Fibroblast of skin of left biceps (primary cell): ENCODE results near the gene C1orf198.

ENCODE experiments used
- DNase-seq, 2 experiments: peaks; one replicate each; pipeline ENCODE4 v3.0.0-alpha.2; 2013; ENCODE audit warnings: low read depth in 2 of 2

C1orf198 gene, protein sequence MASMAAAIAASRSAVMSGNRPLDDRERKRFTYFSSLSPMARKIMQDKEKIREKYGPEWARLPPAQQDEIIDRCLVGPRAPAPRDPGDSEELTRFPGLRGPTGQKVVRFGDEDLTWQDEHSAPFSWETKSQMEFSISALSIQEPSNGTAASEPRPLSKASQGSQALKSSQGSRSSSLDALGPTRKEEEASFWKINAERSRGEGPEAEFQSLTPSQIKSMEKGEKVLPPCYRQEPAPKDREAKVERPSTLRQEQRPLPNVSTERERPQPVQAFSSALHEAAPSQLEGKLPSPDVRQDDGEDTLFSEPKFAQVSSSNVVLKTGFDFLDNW

DNA sequence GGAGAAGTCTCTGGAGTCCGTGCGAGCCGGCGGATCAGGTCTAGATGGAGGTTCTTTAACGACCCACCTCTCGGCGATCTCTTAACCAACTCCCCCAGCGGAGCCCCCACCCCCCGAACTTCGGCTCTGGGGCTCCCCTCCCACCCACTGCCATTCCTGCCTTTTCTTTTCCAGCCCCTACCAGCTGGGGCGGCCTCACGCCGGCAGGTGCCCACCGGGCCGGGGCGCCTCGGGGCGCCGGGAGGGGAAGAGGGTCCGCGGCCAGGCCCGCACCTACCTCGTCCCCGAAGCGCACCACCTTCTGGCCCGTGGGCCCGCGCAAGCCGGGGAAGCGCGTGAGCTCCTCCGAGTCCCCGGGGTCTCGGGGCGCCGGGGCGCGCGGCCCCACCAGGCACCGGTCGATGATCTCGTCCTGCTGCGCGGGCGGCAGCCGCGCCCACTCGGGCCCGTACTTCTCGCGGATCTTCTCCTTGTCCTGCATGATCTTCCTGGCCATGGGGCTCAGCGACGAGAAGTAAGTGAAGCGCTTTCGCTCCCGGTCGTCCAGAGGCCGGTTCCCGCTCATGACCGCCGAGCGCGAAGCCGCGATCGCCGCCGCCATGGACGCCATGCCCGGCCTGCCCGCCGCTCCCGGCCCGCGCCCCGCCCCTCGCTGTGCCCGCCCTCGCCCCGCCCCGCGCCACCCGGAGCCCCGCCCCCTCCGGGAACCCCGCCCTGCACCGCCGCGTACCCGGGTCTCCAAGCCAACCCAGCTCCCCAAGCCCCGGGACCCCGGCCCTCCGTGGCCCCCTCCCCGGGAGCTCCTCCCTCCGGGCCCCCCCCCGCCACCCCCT, at the start of gene C1orf198:
Gene C1orf198, minus strand, starts transcription at position 619 of the 833 bp plus-strand sequence. Its CDS starts 9 bp downstream, at position 610.
- DNase-seq: no peak

DNA sequence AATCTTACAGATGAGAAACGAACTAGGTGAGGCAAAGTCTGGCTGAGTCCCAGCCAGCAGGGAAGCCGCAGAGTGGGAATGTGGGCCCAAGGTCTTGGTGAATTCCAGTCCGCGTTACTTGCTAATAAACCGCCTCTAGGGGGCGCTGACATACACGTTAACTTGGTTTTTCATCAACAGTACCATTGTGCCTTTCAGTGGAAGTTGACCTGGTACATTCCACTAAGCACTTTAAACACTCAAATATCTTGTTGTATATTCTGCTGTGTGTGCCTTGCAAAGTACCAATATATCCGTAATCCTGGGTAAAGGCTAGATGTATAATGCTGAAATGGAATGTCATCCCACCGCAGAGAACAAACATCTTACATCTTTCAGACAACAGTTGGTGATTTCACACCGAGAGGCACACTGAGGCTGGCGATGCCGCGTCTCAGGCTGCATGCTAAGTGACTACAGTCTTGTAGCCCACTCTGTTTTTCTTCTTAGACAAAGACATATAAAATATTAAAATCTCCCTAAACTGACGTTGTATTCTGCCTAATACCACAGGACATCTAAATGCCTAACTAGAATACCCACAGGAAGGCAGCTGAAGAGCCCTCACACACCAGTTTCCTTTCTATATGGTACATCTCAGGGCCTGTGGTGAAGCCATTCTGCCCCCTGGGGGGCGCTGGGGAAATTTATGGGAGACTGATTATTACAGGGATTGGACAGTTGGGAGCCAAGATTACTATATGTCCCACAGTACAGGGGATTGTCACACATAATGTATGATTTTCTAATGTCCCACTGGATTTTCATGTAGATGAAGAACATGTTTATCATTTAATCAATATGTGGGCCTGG, 49.2 kb upstream of the C1orf198 start:
- peak in 1 of 2 experiments; percentile 25 for DNase-seq

DNA sequence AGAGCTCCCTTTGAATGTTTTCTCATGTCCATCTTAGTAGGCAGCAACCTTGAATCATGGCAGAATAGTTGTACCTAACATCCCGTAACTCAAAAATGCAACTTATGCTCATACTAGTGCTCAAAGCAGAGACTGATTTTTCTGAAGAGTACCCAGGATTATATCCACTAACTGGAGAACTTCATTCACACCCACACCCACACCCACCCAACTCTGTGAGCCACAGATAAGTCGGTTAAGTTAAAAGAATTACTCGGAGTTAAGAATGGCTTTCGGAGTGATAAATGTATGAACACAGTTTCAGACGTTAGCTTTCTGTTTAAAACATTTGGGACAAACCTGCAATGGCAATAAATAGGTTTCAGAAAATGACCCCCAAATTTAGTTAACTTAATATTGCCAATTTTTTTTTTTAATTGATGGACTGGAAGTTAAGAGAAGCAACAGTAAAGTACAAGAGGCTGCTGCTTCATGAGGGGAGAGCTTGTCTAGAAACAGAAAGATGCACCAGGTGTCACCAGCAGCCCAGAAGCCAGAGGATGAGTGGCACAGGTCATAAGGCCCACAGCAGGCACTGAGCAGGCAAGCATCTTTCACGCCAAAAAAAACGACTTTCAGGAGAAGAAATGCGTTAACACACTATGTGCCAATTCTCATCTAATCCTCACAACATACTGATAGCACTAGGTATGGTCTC, 48.4 kb upstream of the C1orf198 start:
- DNase-seq: no peak

DNA sequence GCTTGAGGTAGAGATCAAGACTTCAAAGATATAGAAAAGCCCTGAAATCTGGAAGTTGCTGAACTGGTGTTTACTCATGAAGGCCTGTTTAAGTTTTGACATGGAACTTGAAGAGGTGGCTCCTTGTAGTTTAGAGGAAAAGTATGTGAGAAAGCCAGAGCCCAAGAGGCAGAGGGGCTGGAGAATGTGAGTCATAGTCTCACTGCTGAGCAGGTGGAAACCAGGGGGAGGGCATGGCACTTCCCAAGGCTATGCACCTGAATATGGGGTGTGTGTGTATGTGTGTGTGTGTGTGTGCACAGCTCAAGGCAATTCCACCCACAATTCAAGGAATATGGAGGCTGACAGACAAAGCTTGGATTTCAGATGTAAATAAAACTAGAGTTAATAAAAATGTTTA, 46.8 kb upstream of the C1orf198 start:
- DNase-seq: no peak

DNA sequence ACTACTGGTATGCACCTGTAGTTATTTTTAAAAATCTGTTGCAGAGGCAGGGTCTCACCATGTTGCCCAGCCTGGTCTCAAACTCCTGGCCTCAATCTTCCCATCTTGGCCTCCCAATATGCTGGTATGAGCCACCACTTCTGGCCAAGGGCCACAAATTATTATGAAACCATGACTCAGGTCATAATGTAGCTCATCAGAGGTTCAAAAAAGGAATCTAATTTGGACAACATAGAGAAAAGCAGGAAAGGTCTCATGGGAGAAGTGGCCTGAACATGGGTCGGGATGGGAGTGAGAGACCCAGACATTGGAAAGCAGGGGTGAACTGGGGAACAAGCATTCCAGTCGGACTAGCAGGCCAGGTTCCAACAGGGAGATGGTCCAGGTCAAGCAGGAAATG, 45.2 kb upstream of the C1orf198 start:
- peak in 1 of 2 experiments; percentile 5 for DNase-seq

DNA sequence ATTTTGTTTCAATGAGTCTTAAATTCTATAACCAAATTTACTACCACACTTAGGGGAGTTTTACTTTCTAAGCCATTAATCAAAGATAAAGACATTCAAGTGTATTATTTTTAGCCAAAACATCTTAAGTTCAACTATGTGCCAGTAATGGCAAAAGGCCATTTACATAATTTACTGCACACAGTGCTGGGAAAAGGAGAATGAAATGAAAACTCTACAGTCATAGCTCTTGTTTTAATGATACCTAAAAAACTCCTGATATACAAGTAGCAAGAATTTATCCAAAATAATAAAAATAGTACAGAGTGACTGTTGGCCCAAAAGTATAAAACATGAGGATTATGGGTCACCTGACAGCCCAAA, 42.4 kb upstream of the C1orf198 start:
- no peak for DNase-seq

DNA sequence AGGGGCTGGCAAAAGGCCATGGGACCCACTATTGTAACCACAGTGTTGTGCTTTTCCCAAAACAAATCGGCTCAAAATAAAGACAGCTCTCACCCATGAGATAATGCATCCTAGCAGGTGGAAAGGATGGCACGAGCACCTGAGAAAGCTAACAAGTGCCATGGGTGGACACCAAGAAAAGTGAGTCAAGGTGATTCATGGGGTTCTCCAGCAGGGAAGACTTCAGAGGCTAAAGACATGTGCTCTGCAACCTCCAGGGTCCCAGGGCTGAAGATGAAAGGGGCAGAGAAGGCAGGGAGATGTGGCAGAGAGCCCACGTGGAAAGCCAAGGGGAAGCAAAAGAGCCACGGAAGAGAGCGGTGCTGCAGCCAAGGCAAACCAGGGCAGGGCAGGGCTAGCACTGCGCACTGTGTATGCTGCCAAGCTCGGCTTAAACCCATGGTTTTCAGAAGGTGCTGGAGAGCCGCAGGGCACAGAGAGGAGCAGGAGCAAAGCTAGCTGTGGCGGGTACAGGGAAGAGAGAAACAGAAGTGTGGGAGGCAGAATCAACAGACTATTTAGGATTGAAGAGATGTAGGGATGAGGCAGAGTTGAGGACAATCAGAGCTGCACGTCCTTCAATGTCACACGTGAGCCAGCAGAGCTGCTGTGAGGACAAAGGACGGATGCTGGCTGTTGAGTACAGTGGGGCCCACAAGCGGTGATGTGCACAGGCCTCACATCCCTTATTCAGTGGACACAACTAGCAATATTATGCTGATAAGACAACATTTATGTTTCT, 41.8 kb upstream of the C1orf198 start:
- DNase-seq: no peak

DNA sequence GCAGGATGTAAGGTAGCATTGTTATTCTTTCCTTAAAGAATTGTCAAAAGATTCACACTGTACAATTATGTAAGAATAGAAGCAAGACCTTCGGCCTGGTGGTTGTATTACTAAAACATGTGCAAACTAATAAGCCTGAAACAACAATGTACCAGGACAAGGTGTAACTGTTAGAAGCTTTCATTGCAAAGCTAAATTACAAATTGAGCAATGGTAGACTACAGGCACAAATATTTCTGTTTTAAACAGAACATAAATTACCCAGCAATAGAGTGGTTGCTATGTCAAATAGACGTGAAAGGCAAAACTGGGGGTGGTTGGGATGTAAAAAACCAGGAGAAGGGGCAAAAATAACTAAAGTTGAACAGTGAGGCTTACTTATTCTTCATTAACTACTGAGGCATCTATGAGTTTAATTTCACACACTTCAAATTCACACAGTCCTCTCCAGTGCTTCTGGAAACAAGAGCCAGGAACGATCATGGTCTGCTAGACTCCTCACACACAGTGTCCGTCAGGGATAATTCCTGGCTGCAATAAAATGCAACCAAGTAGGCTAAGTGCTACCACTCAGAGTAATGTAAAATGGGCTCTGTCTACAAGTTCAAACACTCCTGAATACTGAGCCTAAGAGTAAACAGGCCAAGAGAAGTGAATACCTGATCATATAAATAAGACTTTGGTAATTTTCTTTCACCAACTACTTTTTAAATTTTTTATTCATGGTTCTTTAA, 39.3 kb upstream of the C1orf198 start:
- DNase-seq: no peak

DNA sequence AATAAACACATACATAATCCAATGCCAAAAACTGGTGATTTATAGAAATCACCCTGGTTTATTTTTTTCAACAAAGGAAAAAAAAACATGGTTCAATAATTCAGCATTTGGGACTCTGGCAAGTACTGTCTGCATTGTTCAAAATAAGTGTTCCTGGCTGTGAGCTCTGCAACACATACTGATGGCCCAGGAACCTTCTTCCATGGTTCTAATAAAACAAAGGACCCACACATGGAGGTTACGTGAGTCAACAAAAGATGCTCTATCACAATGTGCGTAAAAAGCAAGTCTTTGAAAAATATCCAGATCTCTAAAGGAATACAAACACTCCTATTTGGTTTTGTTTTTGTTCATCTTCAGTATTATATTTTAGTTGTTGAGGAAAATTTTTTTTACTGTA, 37.9 kb upstream of the C1orf198 start:
- DNase-seq: no peak

DNA sequence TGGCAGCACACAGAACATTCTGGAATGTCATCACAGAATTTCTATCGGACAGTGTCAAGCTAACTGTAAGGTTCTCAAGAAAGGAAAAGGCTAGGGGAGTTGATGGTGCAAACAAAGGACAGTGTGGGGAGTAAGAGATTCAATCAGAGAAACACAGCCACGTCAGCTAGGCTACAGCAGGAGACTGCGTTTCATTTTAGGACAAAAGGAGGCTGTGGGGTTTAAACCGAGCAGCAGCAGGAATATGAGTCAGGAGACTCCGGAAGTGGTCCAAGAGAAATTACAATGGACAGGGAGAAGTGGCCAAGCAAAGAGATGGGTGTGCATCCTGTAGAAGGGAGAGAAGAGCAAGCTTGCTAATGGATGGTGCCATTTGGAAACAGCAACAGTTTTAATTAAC, 37.4 kb upstream of the C1orf198 start:
- DNase-seq: no peak

DNA sequence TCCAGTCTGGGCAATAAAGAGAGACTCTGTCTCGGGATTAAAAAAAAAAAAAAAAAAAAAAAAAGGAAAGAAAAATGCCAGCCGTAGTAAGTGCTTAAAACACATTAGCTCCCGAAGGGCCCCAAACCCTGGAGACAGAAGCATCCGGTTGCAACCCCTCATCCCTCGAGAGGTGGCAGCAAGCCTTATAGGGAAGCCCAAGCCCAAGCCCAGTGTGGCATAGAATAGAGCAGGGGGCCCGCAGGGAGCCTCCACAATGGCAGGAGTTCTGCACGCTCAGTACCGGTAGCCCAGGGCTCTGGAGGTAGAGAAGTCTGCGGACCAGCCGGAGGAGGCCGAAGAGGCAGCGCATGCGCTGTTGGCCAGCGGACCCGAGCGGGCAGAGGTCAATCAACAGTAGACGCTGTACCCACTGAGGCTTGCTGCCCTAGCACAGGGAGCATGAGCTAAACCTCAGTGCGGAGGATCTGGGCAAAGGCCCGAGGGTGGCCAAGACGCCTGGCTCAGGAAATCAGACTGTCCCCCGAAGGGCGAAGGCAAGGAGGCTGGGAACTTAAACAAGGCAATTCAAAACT, 34.1 kb upstream of the C1orf198 start:
- no peak for DNase-seq

DNA sequence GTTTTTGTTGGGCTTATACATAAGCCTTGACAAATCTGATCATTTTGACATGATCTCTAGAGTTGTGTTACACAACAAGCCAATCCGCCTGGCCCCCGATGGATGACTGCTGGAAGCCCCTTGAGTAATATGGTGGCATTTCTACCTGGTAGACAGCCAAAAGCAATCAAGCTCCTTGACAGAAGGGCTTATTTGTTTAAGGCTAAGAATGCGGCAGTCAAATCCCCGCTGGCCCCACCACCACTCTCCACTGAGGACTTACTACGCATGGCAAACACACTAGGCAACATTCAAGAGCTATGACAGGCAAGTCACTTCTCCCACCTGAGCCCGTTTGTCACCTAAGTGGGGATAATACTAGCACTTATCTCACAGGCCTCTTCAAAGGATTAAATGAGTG, 33.4 kb upstream of the C1orf198 start:
- DNase-seq: no peak

DNA sequence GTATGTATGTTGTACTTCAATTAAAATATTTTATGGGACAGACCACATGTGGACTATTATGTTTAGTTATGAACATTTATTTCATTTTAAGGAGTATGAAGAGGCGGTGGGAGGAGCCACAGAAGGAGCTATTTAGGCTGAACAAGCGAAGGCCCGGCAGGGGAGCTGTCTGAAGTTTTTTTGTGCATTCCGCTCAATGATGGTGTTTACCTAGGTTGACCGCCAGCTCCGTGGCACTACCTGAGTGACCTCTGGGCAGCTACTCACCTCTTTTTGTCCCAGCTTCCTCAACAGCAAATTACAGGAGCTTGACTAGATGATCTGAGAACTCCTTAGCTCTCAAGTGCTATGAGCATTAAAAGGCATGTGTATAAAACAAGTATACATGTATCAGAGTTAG, 32.7 kb upstream of the C1orf198 start:
- no peak for DNase-seq

DNA sequence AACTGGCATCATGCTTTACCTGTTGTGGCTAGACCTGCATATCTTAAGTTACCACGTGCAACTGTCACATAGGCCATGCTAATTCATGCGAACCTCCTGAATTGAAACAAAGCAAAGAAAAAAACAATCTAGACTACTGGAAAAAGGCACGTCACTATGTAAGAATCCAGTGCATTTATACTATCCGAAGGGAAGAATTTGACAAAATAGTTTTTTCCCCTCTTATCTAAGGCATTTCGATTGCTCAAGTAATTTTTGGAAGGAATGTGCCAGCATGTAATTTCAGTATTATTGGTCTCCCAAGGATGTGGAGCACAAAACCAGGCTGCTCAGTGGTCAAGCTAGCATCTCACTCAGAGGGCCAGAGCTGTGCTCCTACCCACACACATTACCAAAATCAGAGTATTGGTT, 31.5 kb upstream of the C1orf198 start:
- DNase-seq: no peak

DNA sequence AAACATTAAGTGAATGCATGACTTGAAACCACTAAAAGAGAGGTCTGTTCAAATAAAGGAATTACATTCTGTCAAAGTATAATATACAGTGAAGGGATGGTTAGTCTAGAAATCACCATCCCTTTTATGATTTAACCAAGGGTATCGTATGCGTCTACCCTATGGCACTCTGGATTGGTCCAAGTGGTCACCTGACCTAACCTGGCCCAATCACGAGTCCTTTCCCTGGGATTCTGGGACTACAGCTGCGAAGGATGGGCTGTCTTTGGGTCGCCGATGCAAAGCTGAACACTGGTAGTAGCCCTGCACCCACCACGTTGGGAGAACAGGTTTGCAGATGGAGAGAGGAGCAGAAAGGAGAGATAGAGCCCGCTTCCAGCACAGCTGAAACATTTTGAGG, 30.4 kb upstream of the C1orf198 start:
- no peak for DNase-seq

DNA sequence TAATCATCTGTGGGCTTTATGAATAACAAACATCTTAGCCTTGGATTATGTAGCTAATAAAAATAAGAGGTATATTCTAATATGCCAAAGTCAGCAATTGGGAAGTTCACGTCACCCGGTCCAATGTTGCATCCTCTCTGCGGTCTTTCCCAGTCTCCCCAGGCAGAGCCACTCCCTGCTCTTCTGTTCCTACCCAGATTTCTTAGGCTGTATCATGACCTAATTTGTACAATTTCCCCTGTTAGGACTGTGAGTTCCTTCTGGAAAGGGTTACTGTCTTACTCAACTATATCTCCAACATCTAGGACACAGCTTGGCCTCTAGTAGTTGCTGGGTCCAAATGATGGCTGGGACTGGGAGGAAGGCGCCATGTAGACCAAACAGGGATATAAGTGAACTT, 29.8 kb upstream of the C1orf198 start:
- no peak for DNase-seq

DNA sequence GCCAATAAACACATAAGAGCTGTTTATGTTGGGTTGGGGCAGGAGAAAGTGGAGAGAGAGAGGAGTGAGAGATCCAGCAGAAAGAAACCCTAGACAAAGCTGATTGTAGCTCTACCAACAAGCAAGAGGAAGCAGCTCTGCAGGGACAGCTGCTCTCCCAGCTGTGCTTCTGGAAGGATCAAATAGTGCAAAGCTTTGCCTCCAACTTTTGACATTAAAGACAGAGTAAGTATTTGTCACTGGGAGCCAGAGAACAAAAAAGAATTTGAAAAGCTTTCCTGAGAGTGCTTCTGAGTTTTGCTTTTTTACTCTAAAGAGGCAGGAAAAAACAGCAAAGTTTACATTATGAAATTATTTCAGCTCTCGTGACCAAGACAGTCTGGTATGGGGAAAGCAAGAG, 28.5 kb upstream of the C1orf198 start:
- no peak for DNase-seq

DNA sequence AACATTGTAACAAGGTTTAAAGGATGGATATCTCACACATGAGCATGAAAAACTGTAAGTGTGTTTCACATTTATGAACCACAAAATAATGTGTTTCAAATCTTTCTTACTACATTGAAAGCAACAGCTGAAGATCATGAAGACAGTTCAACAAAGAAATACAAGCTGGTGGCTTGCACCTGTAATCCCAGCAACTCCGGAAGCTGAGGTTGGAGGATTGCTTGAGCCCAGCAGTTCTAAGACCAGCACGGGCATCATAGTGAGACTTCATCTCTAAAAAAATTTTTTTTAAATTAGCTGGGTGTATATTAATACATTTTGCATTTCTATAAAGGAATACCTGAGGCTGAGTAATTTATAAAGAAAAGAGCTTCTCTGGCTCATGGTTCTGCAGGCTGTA, 27.1 kb upstream of the C1orf198 start:
- DNase-seq: no peak

DNA sequence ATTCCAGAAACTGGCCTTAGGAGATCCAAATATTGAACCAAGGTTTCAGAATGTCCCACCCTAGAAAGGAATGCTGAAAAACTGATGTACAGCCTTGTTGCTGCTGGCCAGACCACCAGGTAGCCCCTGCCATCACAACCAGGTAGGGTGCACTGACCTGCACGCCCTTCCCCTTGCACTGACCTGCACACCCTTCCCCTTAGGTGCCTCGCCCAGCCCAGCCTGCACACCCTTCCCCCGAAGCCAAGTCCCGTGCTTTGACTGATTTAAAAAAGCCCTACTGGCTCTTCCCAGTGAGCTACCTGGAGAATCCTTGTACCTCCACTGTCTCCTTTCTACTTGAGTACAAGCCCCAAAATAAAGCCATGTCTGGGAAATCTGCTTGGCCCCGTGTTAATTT, 26.3 kb upstream of the C1orf198 start:
- DNase-seq: no peak

DNA sequence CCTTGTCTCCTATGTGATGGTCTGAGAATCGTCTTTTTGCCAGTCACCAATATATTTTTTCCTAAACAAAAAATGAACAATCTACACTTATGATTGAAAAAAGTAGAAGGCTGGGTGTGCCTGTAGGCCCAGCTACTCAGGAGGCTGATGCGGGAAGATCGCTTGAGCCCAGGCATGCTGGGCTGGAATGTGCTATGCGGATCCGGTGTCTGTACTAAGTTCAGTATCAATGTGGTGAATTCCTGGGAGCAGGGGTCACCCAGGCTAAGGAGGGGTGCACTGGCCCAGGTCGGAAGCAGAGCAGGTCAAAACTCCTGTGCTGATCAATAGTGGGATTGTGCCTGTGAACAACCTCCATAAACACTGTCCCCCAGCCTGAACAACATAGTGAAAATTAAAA, 25.7 kb upstream of the C1orf198 start:
- no peak for DNase-seq
